Endodermal cell (in vitro differentiated cells): ENCODE measurements around the gene ICA1. TPM values are rescaled to one million over a fixed set of nuclear protein-coding genes. Genes with fewer than 3 reads are reported as not detected.

Experiments
- DNase-seq: peaks from one replicate; pipeline ENCODE4 v3.0.0-alpha.2; 2017
- H3K27ac ChIP-seq: 2 replicates; pipeline ENCODE4 v1.5.1; 2013; ENCODE audit warnings: mild to moderate bottlenecking, low read depth, low read length, moderate library complexity
- H3K27me3 ChIP-seq: 2 replicates; pipeline ENCODE4 v1.6.1; 2013; ENCODE audit warnings: mild to moderate bottlenecking, low read length, moderate library complexity; ENCODE audit not compliant: insufficient read depth, control insufficient read depth, poor library complexity, severe bottlenecking
- H3K36me3 ChIP-seq: 2 replicates; pipeline ENCODE4 v1.7.0; 2013; ENCODE audit warnings: mild to moderate bottlenecking, low read length, moderate library complexity; ENCODE audit not compliant: control insufficient read depth, insufficient read depth
- H3K4me1 ChIP-seq: one replicate; pipeline ENCODE4 v1.7.0; 2013; ENCODE audit warnings: low read length; ENCODE audit not compliant: control insufficient read depth, insufficient read depth
- H3K4me3 ChIP-seq: 2 replicates; pipeline ENCODE4 v1.5.1; 2013; ENCODE audit warnings: mild to moderate bottlenecking, low read length, moderate library complexity
- H3K9ac ChIP-seq: 2 replicates; pipeline ENCODE4 v1.6.1; 2013; ENCODE audit warnings: mild to moderate bottlenecking, low read length, moderate library complexity; ENCODE audit not compliant: poor library complexity, severe bottlenecking; ENCODE audit errors: extremely low read depth
- H3K9me3 ChIP-seq: 2 replicates; pipeline ENCODE4 v1.6.1; 2013; ENCODE audit warnings: mild to moderate bottlenecking, low read length, moderate library complexity; ENCODE audit not compliant: control insufficient read depth
- H3K27ac Mint-ChIP-seq: 2 replicates; pipeline ENCODE4 v1.8.0; 2020; ENCODE audit warnings: mixed read lengths
- H3K27me3 Mint-ChIP-seq: 2 replicates; pipeline ENCODE4 v1.8.0; 2021; ENCODE audit warnings: mild to moderate bottlenecking, mixed read lengths; ENCODE audit not compliant: insufficient read depth
- H3K36me3 Mint-ChIP-seq: 2 replicates; pipeline ENCODE4 v1.8.0; 2020; ENCODE audit warnings: low read depth, mixed read lengths
- H3K4me1 Mint-ChIP-seq: 2 replicates; pipeline ENCODE4 v1.8.0; 2020; ENCODE audit warnings: mixed read lengths
- H3K4me3 Mint-ChIP-seq: 2 replicates; pipeline ENCODE4 v1.8.0; 2020; ENCODE audit warnings: mild to moderate bottlenecking, moderate library complexity, mixed read lengths
- H3K9me3 Mint-ChIP-seq: 2 replicates; pipeline ENCODE4 v1.8.0; 2020; ENCODE audit warnings: mild to moderate bottlenecking, mixed read lengths
- CTCF ChIP-seq: fragments of 200-600 bp; sonication (generic); conservative IDR thresholded peaks from 2 replicates; pipeline ENCODE4 v1.5.0; 2021; ENCODE audit warnings: antibody characterized with exemption, mild to moderate bottlenecking
- WGBS, 2 experiments: methylation state at CpG; one replicate each; pipeline versions ENCODE4 v1.1.5 to v1.1.7; 2013; ENCODE audit warnings: missing lambda C conversion rate in 2 of 2, mixed read lengths in 1 of 2; ENCODE audit not compliant: insufficient coverage in 1 of 2, insufficient read length in 1 of 2; 5-methylcytosine and 5-hydroxymethylcytosine counted together
- total RNA-seq, 2 donors: library from RNA; stranded (reverse); fragmentation: NEBNext Ultra II Directional in 1 of 2; extraction: Animal tissue kit (Norgen Biotek cat#: 25700) in 1 of 2; gene quantifications; 2 replicates in 1 of 2; 3 replicates in 1 of 2; pipeline ENCODE4 v1.2.1, GENCODE V29; 2021

The ICA1 gene
- total RNA-seq, 2 donors from 2014 or later: 25.0 to 50.2 TPM

GRCh38 chr7:8111282-8111960, 150.5 kb downstream of the ICA1 start:
- no peak for TF ChIP-seq CTCF
- H3K4me1 ChIP-seq: no peaks in the 10 kb centered on the region
- H3K27me3 Mint-ChIP-seq: no peaks in the 10 kb centered on the region
- no peaks in the 10 kb centered on the region for H3K9me3 Mint-ChIP-seq
- no peaks in the 10 kb centered on the region for H3K36me3 ChIP-seq
- no peak overlapping the region for H3K4me3 Mint-ChIP-seq
- DNase-seq: no peak
- H3K27ac ChIP-seq: no peak overlapping the region
- H3K36me3 Mint-ChIP-seq: no peaks in the 10 kb centered on the region
- no peak overlapping the region for H3K4me3 ChIP-seq
- H3K4me1 Mint-ChIP-seq: peaks cover 10% of the 10 kb centered on the region
- H3K9me3 ChIP-seq: no peaks in the 10 kb centered on the region
- 74 to 75% methylated on average over 9 to 11 of the region's 11 CpGs for WGBS, 2 experiments
- no peak overlapping the region for H3K27ac Mint-ChIP-seq
- H3K27me3 ChIP-seq: no peaks in the 10 kb centered on the region
- no peak overlapping the region for H3K9ac ChIP-seq

GRCh38 chr7:8109196-8110022, 152.6 kb downstream of the ICA1 start:
- no peaks in the 10 kb centered on the region for H3K36me3 Mint-ChIP-seq
- peaks cover 2% of the 10 kb centered on the region for H3K9me3 Mint-ChIP-seq
- Histone ChIP-seq H3K27ac (no peak overlapping the region), H3K4me3 (no peak overlapping the region), H3K4me1 (no peaks in the 10 kb centered on the region), H3K36me3 (no peaks in the 10 kb centered on the region), H3K27me3 (no peaks in the 10 kb centered on the region), H3K9ac (no peak overlapping the region), H3K9me3 (no peaks in the 10 kb centered on the region)
- H3K27me3 Mint-ChIP-seq: no peaks in the 10 kb centered on the region
- DNase-seq: no peak
- whole genome bisulfite sequencing, 2 experiments: 90 to 93% methylated on average over 3 to 4 of the region's 4 CpGs
- no peak overlapping the region for H3K27ac Mint-ChIP-seq
- H3K4me3 Mint-ChIP-seq: no peak overlapping the region
- TF ChIP-seq CTCF: no peak
- peaks cover 13% of the 10 kb centered on the region for H3K4me1 Mint-ChIP-seq

GRCh38 chr7:8105449-8106095, 156.4 kb downstream of the ICA1 start:
- Mint-ChIP-seq H3K27me3 (no peaks in the 10 kb centered on the region), H3K36me3 (no peaks in the 10 kb centered on the region), H3K27ac (no peak overlapping the region), H3K9me3 (peaks cover 17% of the 10 kb centered on the region), H3K4me3 (no peak overlapping the region), H3K4me1 (peaks cover 3% of the 10 kb centered on the region)
- H3K27me3 ChIP-seq: no peaks in the 10 kb centered on the region
- no peaks in the 10 kb centered on the region for H3K4me1 ChIP-seq
- WGBS, 2 experiments: 76 to 100% methylated on average over 1 to 4 of the region's 4 CpGs
- H3K36me3 ChIP-seq: no peaks in the 10 kb centered on the region
- H3K4me3 ChIP-seq: no peak overlapping the region
- no peaks in the 10 kb centered on the region for H3K9me3 ChIP-seq
- H3K27ac ChIP-seq: no peak overlapping the region
- no peak overlapping the region for H3K9ac ChIP-seq
- no peak for TF ChIP-seq CTCF
- no peak for DNase-seq
